Heart right ventricle (tissue), 16 donors: ENCODE measurements around the gene TOMT. TPM values are rescaled to one million over a fixed set of nuclear protein-coding genes. Genes with fewer than 3 reads are reported as not detected.

ENCODE experiments used
- ATAC-seq, 8 donors: fragments of 200-7000 bp; cut with Tn5 transposase; one replicate each; pipeline ENCODE4 v1.9.1; 2020; ENCODE audit warnings: mild to moderate bottlenecking in 8 of 8, moderate library complexity in 8 of 8, moderate number of reproducible peaks in 1 of 8
- DNase-seq, 2 donors: peaks; one replicate each; pipeline ENCODE4 v3.0.0-alpha.2; 2020
- H3K27ac ChIP-seq, 10 donors: fragments of 200-600 bp; sonication (generic) in 2 of 10; one replicate each; pipeline versions ENCODE4 v1.5.0 to v1.8.0; 2020 to 2022; ENCODE audit warnings: mild to moderate bottlenecking in 3 of 10
- H3K27me3 ChIP-seq, 7 donors: fragments of 200-600 bp; one replicate each; pipeline ENCODE4 v1.8.0; 2021 to 2022; ENCODE audit warnings: mild to moderate bottlenecking in 2 of 7
- H3K36me3 ChIP-seq, 9 donors: fragments of 200-600 bp; sonication (generic) in 1 of 9; one replicate each; pipeline versions ENCODE4 v1.5.0 to v1.8.0; 2020 to 2022; ENCODE audit warnings: mild to moderate bottlenecking in 2 of 9
- H3K4me1 ChIP-seq, 9 donors: fragments of 200-600 bp; sonication (generic) in 1 of 9; one replicate each; pipeline versions ENCODE4 v1.5.0 to v1.8.0; 2020 to 2022; ENCODE audit warnings: mild to moderate bottlenecking in 4 of 9
- H3K4me3 ChIP-seq, 10 donors: fragments of 200-600 bp; sonication (generic) in 2 of 10; one replicate each; pipeline versions ENCODE4 v1.5.0 to v1.8.0; 2020 to 2022; ENCODE audit warnings: mild to moderate bottlenecking in 7 of 10, moderate library complexity in 2 of 10
- H3K9me3 ChIP-seq, 11 donors: fragments of 200-600 bp in 10 of 11; sonication (generic) in 2 of 11; one replicate each; pipeline versions ENCODE4 v1.5.0 to v1.8.0; 2013 to 2022; ENCODE audit warnings: mild to moderate bottlenecking in 2 of 11, control low read depth in 1 of 11, moderate library complexity in 1 of 11
- CTCF ChIP-seq, 9 donors: fragments of 200-600 bp; sonication (generic) in 2 of 9; IDR thresholded peaks; one replicate each; pipeline versions ENCODE4 v1.5.0 to v1.8.0; 2021 to 2022; ENCODE audit warnings: antibody characterized with exemption in 9 of 9, mild to moderate bottlenecking in 5 of 9, moderate library complexity in 1 of 9
- WGBS, 2 donors: extraction: QIAGEN DNeasy Blood & Tissue Kit; methylation state at CpG; one replicate each; pipeline ENCODE4 v1.1.7; 2013; ENCODE audit warnings: inconsistent platforms in 1 of 2; 5-methylcytosine and 5-hydroxymethylcytosine counted together
- intact Hi-C, 10 donors: fragments of 100-400 bp; cut with DNase I; formaldehyde crosslinking; loops; one replicate each; pipeline versions ENCODE4 v1.11.1 to v1.14.2; 2022
- long read RNA-seq, 3 donors: library from polyadenylated mRNA; unstranded; transcript quantifications; one replicate each; pipeline ENCODE4 v2.0.0, GENCODE V29; 2020 to 2021
- polyA plus RNA-seq, 2 donors: library from polyadenylated mRNA; stranded (reverse); fragments of 200-250 nt; gene quantifications; one replicate each; pipeline ENCODE4 v1.2.3, GENCODE V29; 2013
- total RNA-seq, 10 donors: library from RNA; stranded (reverse); fragmentation: NEBNext Ultra II Directional in 3 of 10; extraction: Animal tissue kit (Norgen Biotek cat#: 25700) in 3 of 10; gene quantifications; one replicate each; pipeline versions ENCODE4 v1.2.1 to v1.2.4, GENCODE V29; 2021 to 2023
- donor health status: Arrhythmogenic right ventricular cardiomyopathy.
- donor health status: ischemic (EF 13 %, LVEDD 7.1; RV severe dilation, severe dysfunction).
- donor health status: healthy with polysubstance abuse.
- donor health status: DM: no; HTN: yes; CAD: no.
- donor health status: DM: no; HTN: no; CAD: no.
- donor health status: ischemic (EF 25% LVEDD 6.9; RV normal size, moderate dysfunction).
- donor health status: ischemic (EF 25% LVEDD 5.7; RV mildly dilated, moderate dysfunction).
- donor health status: healthy.
- donor health status: DM: yes; HTN: yes; CAD: no.
- donor health status: Ischemic cardiomyopathy.
- donor health status: ischemic (EF 35%, LVEDD 5.7; RV mildly dilated, moderate dysfunction).
- donor health status: nonischemic (EF 11% LVEDD 7.7; RV severe dilation, severe dysfunction).
- donor health status: DM: yes; HTN: yes; CAD: no.
- donor health status: PGD.
- donor health status: ischemic (EF 29% LVEDD 5.4; RV normal size, mild dysfunction).
- donor health status: nonischemic (EF 23%, LVEDD 6.1; RV moderate dilation, normal function).

The TOMT gene
- under 1 TPM in 1 of 10 donors, not detected in 9; 0.21 TPM for total RNA-seq
- not detected for polyA plus RNA-seq
- long read RNA-seq, donor 1 = 0 reads
- long read RNA-seq, donor 2 = 0 reads
- long read RNA-seq, donor 3 = 0 reads

GRCh38 chr11:72105888-72106287 lies at the start of gene TOMT:
TSS of gene TOMT (plus strand) at chr11:72105924. CDS start at chr11:72105952, 28 bp downstream.
- Histone ChIP-seq H3K9me3 (no peaks in the 10 kb centered on the region), H3K36me3 (peaks cover 0 to 44% (median 0%) of the 10 kb centered on the region in 9 donors), H3K27ac (no peak within 1 kb of the TSS), H3K4me1 (peaks cover 6 to 27% (median 23%) of the 10 kb centered on the region in 9 donors), H3K27me3 (no peaks in the 10 kb centered on the region), H3K4me3 (no peak within 1 kb of the TSS)
- ATAC-seq = no peak
- intact Hi-C loops = loop anchor here in 1 of 10 donors (10.0 kb wide), 1 partner anchor 329 kb away; the partner anchor contains the start of gene CLPB
- DNase-seq = no peak
- no peak for TF ChIP-seq CTCF (IDR thresholded peaks at IDR 0.05)
- WGBS, 2 donors = 96 to 97% methylated on average over 14 of the region's 14 CpGs

- WGBS, 2 donors = 64% methylated on average over 3 of the region's 3 CpGs
- H3K27ac ChIP-seq = no peak overlapping the region
- no peak for TF ChIP-seq CTCF (IDR thresholded peaks at IDR 0.05)
- H3K9me3 ChIP-seq = no peaks in the 10 kb centered on the region
- intact Hi-C loops = no loop called here
- no peaks in the 10 kb centered on the region for H3K27me3 ChIP-seq
- H3K4me1 ChIP-seq = peaks cover 0 to 12% (median 4%) of the 10 kb centered on the region in 9 donors
- no peak for DNase-seq
- H3K36me3 ChIP-seq = peaks cover 0 to 44% (median 0%) of the 10 kb centered on the region in 9 donors
- H3K4me3 ChIP-seq = no peak overlapping the region
- ATAC-seq = peak in 1 of 8 donors; percentile 67
These were observed 47.2 kb upstream of the TOMT start for GRCh38 chr11:72058416-72059034.

- ATAC-seq (no peak), DNase-seq (no peak)
- 88 to 91% methylated on average over 5 of the region's 5 CpGs for WGBS, 2 donors
These were observed 43.9 kb upstream of the TOMT start for GRCh38 chr11:72061739-72062396.

More at GRCh38 chr11:72061739-72062396, 43.9 kb upstream of the TOMT start:
- Histone ChIP-seq H3K27ac (no peak overlapping the region), H3K9me3 (no peaks in the 10 kb centered on the region), H3K36me3 (peaks cover 0 to 56% (median 0%) of the 10 kb centered on the region in 9 donors), H3K4me3 (no peak overlapping the region), H3K4me1 (peaks cover 0 to 19% (median 13%) of the 10 kb centered on the region in 9 donors), H3K27me3 (no peaks in the 10 kb centered on the region)
- intact Hi-C loops = no loop called here
- no peak for TF ChIP-seq CTCF (IDR thresholded peaks at IDR 0.05)
